HG02973 (cell line): Measurements from ENCODE around the gene LPA.
"Not testable (repeated sequence)": the region's sequence is repeated elsewhere in the genome, so short reads cannot be mapped to it uniquely, and the experiment has no call there.

Experiments
- ATAC-seq: cut with Tn5 transposase; IDR thresholded peaks from one replicate; pipeline ENCODE4 v1.9.1; 2021; ENCODE audit warnings: moderate library complexity; ENCODE audit not compliant: unreplicated experiment

The LPA gene, protein sequence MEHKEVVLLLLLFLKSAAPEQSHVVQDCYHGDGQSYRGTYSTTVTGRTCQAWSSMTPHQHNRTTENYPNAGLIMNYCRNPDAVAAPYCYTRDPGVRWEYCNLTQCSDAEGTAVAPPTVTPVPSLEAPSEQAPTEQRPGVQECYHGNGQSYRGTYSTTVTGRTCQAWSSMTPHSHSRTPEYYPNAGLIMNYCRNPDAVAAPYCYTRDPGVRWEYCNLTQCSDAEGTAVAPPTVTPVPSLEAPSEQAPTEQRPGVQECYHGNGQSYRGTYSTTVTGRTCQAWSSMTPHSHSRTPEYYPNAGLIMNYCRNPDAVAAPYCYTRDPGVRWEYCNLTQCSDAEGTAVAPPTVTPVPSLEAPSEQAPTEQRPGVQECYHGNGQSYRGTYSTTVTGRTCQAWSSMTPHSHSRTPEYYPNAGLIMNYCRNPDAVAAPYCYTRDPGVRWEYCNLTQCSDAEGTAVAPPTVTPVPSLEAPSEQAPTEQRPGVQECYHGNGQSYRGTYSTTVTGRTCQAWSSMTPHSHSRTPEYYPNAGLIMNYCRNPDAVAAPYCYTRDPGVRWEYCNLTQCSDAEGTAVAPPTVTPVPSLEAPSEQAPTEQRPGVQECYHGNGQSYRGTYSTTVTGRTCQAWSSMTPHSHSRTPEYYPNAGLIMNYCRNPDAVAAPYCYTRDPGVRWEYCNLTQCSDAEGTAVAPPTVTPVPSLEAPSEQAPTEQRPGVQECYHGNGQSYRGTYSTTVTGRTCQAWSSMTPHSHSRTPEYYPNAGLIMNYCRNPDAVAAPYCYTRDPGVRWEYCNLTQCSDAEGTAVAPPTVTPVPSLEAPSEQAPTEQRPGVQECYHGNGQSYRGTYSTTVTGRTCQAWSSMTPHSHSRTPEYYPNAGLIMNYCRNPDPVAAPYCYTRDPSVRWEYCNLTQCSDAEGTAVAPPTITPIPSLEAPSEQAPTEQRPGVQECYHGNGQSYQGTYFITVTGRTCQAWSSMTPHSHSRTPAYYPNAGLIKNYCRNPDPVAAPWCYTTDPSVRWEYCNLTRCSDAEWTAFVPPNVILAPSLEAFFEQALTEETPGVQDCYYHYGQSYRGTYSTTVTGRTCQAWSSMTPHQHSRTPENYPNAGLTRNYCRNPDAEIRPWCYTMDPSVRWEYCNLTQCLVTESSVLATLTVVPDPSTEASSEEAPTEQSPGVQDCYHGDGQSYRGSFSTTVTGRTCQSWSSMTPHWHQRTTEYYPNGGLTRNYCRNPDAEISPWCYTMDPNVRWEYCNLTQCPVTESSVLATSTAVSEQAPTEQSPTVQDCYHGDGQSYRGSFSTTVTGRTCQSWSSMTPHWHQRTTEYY (N-terminal part only)

DNA sequence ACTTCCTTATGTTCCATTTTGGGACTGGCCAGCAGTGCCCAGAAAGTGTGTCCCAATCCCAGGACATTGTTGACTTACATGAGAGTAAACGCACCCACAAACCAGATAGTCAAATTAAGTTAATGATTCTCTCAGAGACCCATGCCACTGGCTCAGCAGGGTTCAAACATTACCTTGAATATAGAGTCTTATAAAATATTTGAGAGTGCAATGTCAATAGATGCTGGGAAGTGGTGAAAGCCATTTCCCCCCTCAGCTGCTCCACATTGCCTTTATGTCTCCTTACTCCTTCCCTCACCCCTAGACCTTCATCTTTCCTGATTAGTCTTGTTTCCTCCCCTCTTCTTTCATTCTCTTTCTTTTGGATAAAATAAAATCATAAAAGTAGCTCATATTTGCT, at the start of gene LPA:
Gene LPA (minus strand): TSS at position 78 of the 400 bp plus-strand sequence. CDS start 61 bp downstream, at position 17.
- ATAC-seq = not testable (repeated sequence)

DNA sequence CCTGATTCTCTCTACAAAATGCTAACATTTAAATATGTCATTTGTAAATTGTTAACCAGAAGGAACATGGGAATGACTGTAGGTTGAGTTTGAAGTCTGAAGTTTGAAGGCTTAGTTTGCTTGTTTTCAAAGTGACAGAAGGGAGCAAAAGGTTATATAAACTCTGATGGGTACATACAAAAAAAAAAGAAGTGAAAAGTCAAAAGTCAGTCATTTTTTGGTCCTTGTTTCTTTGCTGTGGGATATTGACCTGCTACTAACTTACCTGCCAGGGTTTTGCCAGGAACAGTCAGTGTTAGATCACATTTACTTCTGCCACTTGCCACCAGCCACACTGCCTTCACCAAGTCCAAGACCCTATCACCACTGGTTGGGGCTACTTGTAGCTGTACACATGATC, 44.9 kb upstream of the LPA start:
- not testable (repeated sequence) for ATAC-seq

DNA sequence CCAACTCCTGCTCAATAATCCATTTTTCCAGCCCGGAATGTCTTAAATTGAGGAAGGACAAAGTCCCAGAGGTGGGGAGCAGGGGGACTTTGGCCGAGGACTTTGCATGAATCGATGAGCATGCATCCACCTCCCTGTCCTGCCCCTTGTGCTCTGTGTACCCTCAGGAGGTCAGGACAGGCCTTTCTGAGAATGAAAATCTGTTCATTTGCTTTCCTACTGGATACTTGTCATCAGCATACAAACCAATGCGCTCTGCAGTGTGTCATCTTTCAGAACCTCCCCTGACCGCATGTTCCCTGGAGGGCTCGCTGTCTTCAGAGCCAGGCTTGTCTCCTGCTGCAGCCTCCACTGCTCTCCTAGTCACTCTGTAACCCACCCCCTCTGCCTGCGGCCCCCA, 40.6 kb upstream of the LPA start:
- not testable (repeated sequence) for ATAC-seq

DNA sequence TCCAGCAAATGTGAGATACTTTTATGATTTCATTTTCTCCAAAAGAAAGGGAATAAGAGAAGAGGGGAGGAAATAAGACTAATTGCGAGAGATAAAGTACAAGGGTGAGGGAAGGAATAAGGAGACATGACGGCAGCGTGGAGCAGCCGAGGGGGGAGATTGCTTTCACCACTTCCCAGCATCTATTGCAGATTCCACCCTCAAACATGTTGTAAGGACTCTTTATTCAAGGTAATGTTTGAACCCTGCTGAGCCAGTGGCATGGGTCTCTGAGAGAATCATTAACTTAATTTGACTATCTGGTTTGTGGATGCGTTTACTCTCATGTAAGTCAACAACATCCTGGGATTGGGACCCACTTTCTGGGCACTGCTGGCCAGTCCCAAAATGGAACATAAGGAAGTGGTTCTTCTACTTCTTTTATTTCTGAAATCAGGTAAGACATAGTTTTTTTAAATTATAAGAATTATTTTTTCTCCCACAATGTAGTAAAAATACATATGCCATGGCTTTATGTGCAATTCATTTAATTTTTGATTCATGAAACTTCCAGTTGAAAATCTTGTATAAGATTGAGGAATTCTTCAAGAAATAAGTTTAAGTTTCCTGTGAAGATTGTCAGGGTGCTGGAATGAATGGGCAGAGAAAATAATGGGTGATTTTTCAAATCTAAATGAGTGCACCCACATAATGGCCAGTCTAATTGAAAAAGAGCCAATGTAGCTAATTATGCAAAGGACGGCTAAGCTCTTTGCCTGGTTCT, 38.0 kb upstream of the LPA start, which contains the start of gene PLG:
Gene PLG (plus strand): TSS at position 327 of the 763 bp plus-strand sequence. CDS start 61 bp downstream, at position 388.
- ATAC-seq = not testable (repeated sequence)

DNA sequence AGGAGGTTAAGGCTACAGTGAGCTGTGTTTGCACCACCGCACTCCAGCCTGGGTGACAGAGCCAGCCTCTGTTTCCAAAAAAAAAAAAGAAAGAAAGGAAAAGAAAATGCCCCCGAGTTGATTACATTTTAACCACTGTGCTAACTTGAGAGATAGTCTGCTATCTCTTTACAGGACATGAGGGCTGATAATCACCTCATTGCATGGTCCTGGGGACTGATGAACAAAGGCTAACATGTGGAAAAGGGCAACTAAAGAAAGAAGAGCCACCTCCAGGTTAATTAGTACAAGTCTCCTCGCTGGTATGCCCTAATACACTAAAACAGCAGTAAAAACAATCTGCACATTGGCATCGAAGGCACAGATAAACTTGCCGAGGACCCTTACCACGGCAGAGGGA, 33.8 kb upstream of the LPA start:
- no peak for ATAC-seq

DNA sequence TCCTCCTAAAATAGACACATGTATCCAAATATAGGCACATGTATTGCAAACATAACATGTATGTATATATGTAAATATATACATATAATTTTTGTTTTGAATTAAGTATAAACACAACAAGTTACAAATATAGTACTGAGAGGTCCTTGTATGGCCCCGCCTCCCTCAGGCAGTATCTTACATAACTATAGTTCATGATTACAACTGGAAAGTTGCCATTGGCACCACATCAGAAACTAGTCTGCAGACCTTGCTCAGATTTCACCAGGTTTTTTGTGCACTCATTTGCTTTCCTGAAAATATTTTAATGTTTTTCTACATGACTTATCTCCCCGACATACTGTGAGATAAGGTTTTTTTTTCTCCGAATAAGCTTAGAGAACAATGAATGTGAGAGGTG, 32.8 kb upstream of the LPA start:
- not testable (repeated sequence) for ATAC-seq

DNA sequence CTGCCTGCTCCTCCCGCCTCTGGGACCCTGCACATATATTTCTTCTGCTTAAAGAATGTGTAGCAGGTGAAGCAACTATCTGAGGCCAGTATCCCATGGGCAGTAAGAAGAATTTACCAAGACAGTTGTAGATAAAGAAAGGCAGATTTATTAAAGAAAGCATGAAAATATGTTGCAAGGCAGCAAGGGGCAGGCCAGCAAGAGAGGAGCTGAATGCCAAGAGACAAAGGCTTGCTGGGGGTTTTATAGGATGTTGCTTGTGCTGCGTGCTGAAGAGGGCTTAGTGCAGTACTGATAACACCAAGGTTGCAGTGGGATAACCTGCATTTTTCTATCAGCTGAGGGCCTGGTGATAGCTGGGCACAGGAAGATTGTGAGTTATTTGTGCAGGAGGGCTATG, 31.5 kb upstream of the LPA start:
- ATAC-seq = not testable (repeated sequence)

DNA sequence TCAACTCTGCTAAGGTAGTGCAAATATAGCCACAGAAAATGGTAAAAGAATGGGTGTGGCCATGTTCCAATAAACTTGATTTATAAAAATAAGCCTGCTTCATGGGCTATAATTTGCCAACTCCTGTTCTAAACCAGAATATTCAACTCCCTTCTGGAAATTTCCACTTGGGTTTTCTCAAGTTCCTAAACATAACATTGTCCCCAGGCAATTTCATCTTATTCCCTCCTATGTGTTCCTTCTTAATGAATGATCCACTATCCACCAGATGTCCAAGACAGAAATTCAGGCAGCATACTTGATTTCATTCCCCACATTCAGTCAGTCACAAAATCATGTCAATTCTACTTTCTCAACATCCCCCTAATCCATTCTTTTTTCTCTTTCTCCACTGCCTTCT, 30.9 kb upstream of the LPA start:
- ATAC-seq = not testable (repeated sequence)

DNA sequence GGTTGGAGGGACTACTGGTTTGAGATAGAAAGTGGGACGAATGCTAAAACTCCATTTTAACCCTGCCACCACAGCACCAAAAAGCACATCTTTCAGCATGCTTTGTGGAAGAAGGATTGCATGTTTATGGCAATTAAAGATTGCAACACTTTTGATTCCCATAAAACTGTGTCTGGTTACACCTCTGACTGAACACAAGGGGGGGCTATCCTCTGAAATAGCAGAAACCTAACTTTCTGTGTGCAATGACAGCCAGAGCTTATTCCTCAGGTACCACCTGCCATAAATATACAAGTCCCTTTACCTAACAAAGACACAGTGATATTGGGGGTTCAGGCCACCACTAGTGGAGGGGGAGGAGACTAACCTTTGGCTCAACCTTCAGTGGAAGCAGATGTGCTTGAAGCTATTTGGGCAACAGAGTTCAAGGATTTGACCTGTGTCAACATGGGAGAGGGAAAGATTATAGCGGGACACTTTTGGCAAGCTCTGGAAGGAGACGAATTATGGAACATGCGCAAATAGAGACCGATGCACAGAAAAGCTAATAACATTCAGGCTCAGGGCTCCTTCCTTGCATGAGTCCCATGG, 28.4 kb upstream of the LPA start:
- ATAC-seq = no peak

DNA sequence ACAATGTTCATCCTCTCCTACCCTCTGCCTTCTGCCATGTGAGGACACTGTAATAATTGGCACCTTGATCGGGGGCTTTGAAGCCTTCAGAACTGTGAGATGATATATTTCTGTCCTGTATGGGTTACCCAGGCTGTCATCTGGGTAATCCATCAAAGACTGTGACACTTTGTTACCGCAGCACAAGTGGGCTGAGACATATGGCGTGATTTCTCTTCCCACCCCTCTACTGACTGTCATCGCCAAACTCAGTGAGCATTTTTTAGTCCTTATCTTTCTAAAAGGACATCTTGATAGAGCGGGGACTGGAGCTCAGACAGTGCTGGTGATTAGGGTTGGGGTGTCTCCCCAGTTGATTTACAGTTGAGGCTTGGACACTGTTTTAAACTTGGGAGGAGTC, 27.5 kb upstream of the LPA start:
- no peak for ATAC-seq

DNA sequence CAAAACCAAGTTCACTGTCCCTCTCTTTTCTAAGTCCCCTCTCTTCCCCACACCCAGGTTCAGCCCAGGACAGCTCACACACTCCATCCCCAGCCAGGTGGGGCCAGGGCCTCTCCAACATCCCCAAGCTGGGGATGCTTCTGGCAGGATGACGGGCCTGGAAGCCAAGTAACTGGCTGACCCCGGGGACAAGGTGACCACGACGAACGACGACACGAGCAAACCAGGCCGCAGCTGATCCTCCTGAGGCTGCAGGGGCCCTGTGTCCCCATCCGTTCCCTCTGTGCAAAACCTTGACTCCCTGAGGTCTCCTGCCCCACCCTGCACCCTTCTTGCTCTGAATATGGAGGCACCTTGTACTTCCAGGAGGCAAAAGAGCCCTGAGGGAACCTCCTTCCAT, 26.4 kb upstream of the LPA start:
- ATAC-seq = no peak

DNA sequence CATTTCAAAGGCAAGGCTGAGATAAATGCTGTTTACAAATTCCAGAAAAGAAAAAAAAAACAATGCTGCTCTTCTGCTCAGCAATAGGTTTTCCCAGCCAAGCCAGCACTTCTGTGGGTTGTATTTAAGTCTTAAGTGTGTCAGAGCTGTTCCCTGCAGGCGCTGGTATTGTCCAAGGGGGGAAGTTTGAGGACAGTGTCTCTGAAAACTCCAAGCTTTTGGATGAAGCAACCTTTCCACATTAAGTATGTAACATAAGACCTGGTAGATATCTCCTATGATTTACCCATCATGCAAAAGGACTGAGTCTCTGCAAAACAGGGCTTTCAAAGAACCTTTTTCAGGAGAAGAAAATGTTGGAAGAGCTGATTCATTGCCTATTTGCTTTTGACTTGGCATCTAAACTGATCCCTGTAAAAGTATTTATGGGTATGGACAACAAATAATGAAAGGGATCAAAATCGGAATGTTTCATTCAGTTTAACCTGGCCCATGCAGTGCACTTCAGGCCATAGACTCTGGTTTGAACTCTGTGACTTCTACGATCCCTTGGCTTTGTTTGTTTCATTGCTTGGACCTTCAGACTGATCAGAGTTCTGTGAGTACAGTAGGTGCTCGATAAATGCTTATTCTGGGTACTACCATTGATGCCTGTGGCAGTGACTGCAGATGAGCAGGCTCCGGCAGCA, 21.8 kb upstream of the LPA start:
- ATAC-seq = no peak

DNA sequence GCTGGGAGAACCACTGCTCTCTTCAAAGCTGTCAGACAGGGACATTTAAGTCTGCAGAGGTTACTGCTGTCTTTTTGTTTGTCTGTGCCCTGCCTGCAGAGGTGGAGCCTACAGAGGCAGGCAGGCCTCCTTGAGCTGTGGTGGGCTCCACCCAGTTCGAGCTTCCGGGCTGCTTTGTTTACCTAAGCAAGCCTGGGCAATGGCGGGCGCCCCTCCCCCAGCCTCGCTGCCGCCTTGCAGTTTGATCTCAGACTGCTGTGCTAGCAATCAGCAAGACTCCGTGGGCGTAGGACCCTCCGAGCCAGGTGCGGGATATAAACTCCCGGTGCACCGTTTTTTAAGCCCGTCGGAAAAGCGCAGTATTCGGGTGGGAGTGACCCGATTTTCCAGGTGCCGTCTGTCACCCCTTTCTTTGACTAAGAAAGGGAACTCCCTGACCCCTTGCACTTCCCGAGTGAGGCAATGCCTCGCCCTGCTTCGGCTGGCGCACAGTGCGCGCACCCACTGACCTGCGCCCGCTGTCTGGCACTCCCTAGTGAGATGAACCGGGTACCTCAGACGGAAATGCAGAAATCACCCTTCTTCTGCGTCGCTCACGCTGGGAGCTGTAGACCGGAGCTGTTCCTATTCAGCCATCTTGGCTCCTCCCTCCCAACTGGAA, 21.2 kb upstream of the LPA start:
- not testable (repeated sequence) for ATAC-seq

DNA sequence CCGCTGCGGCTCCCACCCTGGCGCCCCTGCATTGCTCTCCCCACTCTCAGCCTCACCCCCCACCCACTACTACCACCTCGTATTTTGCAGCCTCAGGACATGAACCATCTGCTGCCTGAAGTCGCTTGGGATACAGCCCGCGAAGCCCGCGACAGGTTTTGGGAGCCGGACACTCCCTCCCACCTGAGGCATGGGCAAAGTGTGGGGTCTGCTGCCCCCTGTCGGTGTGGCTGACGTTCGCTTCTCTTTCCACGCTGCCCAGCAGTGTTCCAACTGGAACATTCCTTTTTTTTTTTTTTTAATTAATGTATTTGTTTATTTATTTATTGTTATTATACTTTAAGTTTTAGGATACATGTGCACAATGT, 15.3 kb upstream of the LPA start:
- ATAC-seq = no peak

DNA sequence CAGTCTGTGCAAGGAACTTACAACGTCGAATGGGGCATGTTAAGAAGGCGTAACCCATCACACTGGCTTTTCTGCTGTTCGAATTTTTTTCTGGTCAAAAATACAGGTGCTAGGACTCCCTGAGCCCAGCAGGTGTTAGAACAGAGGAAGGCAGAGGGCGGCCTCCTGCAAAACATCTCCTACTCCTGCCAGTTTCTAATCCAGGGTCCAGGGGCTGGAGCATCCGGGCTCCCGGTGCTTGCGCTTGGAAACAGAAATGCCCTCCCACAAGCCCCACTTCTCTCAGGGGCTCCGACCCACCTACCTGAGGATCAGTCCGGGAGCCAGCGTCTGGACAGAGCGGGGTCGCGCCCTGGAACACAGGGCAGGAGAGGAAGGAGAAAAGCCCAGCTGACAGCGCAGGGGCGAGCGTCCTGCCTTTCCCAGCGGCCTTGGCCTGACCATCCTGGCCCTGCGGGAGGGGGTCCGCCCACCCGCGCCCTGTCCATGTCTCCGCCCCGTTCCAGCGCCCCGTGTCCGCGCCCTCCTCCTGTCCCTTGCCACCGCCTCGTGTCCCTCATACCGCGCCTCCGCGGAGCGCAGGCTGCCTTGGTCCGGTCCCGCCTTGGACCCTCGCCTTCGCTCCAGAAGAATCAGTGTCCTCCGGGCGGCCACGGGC, 14.8 kb upstream of the LPA start:
- no peak for ATAC-seq

DNA sequence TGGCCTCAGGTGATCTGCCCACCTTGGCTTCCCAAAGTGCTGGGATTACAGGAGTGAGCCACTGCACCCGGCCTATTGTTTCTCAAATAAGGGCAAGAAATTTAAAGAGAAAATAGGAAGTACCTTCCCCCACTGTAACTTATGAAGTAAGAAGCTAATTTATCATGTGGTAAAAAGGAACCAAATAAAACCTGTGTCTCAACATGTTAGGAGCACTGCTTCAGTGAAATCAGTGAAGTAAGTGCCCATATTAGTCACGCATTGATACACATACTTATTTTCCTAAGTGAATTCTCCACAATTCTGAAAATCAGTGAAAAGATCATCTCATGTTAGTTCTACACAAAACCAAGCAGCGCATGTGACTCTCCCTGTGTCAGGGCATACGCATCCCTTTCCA, 14.2 kb upstream of the LPA start:
- no peak for ATAC-seq

DNA sequence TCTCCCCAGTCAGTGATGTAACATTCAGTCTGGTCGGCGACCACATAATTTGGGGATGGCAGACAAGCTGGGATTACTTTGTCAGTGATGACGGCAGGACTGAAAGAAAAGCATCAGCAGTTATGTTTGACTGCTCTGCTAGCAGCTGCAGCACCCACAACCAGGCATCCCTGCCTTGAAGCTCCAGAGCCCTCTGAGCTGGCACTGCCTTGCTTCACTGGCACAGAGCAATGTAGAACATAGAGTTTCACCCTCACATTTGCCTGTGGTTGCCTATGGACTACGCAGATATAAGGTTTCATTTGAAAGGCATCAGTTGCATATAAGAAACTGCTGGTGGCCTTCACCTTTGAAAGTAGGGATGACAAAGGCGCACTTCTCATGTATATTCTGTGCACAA, 12.3 kb upstream of the LPA start:
- not testable (repeated sequence) for ATAC-seq

DNA sequence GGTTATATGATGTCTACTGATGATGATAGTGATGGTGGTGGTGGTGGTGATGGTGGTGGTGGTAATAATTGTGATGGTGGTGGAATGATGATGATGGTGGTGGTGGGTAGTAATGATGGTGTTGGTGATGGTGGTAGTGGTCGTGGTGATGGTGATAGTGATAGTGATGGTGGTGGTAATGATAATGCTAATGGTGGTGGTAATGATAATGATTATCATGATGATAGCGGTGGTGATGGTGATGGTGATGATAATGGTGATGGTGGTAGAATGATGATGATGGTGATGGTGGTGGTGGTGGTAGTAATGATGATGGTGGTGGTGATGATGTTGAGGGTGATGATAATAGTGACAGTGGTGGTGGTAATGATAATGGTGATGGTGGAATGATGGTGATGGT, 4.5 kb upstream of the LPA start:
- ATAC-seq = no peak
